Measurements from ENCODE around the gene WWTR1.

Gene WWTR1

DNA sequence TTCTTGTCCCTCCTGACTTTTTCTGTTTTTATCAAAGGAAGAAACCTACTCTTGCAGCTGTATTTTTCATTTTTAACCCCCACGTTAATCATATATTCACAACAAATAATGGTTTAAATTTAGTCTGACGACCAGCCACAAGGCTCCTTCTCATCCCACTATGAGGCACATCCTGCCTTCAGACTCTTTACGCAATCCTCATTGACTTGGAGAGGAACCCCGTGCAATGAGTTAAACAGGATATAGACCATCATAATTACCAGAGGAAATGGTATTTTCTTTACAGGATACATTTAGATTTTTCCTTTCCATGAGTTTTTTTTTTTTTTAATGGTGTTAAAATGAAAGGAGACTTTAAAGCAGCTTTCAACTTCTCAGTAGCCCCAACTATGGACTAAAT is 68.5 kb downstream of the WWTR1 start:
- peak; percentile 74 for DNase-seq

DNA sequence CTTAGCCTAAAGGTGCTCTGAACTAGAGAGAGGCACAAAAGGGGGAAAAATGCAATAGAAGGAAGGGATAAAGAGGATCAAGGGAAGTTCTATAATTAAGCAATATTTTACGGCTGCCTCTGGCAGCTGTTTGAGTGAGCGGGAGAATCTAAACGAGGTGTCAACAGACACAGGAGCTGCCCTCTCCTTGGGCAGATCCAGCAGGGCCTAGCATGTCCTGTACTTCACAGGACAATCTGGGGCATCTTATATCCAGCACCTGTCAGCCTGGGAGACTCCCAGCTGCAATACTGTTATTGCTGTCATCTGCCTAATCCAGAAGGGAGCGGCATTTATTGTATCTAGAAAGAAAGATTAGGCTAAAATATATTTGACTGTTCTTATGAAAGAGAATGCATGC is 68.9 kb downstream of the WWTR1 start:
- no peak for DNase-seq

DNA sequence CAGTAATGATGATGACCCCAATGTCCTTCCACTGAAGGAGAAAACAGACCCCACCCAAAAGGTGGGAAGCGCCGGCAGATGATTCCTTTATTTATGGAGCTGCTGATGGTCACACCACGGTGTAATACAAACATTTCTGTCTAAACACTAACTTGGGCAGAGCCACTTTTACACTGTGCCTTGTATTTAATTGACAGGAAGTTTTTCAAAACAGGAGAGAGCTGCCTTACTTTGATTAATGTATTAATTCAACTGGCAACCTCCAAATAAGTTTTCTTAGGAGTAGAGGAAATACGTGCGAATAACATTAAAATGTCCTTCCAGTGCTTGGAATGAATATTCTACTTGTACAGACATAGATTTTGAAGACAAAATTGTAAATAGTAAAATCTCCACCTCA is 70.4 kb downstream of the WWTR1 start:
- DNase-seq, result no peak

DNA sequence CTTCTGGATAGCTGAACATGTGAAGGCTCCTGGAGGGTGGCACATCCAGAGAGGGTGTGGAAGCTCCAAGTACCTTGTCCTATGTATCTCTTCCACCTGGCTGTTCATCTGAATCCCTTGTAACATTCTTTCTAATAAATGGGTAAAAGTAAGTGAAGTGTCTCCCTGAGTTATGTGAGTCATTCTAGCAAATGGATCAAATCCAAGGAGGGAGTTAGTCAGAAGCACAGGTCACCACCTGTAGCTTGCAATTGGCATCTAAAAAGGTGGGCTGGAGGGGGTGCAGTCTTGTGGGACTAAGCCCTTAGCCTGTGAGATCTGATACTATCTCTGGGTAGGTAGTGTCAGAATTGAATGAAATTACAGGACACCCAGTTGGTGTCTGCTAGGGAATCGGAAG is 71.0 kb downstream of the WWTR1 start:
- peak; percentile 45 for DNase-seq

DNA sequence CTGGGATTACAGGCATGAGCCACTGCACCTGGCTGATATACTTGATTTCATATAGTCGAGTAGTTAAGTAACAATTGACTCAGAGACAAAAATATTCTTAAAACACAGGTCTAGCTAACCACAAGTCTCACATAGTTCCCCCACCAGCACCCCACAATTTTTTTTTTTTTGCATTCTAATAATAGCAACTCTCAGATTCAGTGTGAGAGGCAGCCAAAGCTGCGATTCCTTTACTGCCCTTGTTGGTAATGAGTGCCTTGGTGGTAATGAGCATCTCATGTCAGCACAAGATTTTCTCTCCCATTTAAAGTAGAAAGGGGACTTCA is 72.5 kb downstream of the WWTR1 start:
- peak; percentile 56 for DNase-seq

DNA sequence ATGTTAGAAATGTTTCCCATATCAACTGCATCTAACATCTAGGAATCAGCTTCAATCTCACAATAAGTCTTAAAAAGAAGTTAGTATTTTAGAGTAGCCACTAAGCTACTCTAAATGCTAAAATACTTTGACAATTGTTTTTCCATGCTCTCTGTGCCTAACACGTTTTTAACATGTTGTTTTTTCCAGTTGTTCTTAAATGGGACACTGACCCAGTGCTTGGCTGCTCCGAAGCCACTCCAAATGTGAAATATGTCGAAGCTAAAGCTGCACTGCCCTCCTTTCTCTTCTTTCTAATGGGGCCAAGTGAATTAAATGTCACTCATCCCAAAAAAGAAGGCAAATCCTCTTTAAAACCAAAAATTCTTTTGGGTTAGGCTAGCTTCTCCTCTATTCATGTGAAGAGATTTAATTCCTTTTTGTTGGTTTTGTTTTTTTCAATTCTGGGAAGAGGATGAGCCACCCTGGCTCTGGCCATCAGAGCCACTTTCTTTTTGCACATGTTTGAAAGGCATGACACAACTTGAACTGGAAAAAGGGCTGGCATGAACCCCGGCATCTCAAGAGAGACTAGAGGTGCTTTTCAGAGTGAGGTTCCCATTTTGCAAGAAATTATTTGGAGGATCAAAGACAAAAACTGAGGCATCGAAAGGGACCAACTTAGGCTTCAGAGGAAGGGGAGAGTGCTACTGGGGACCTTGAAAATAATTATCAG is 73.7 kb downstream of the WWTR1 start:
- DNase-seq, result no peak

DNA sequence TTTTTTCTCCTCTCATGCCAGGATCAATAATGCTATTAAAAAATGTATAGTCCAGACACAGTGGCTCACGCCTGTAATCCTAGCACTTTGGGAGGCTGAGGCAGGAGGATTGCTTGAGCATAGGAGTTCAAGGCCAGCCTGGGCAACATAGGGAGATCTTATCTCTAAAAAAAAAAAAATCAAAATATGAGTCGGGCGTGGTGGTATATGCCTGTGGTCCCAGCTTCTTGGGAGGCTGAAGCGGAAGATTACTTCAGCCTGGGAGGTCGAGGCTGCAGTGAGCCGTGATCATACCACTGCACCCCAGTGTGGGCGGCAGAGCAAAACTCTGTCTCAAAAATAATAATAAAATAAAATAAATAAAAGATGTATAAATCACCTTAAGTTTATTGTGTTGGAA is 75.4 kb downstream of the WWTR1 start:
- DNase-seq, result no peak

DNA sequence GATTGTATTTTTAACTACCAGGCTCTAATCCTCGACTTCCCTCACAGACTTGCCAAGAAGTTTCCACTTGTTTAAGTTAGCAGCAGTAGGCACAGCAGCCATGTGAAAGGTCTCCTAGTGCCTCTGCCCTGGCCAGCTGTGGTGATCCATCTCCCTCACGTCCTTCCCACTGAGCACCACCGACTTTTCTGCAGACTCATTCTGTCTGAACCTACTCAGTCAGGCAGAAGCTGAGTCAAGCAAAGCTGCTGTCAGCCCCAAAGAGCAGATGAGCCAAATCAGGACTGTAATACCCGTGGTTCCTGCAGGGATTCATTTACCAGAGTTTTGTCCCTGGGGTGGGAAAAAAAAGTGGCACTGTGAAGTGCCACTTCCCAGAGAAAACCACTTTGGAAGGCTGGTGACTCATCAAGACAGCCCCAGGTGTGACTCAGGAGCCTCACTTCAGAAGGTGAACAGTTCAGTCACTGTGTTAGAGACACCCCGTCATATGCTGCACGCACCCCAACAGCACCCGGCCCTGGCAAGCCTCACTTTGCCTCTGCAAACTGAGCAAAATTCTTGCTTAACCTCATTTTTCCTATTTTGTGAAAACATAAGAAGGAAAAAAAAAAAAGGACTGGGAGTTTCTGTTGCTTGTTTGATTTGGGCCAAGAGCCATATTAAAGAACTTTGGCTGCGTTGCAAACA is 76.0 kb downstream of the WWTR1 start:
- peak; percentile 83 for DNase-seq

DNA sequence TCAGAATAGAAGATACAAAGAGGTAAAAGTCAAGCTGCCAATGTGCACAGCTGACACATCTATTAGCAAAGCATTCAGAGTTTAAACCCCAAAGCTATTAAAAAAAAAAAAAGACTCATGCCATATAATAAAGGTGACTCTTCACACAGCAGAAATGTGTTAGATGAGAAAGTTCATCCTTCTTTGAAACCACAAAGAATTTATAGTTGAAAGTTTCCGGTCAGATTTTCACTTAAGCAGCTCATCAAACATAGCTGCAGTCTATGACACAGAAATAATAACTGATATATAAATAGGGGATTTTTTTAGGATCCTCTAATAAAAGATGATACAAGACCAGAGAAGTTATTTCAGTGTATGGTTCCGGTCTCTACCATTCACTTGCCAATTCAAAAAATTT is 76.6 kb downstream of the WWTR1 start:
- DNase-seq, result peak; percentile 60

DNA sequence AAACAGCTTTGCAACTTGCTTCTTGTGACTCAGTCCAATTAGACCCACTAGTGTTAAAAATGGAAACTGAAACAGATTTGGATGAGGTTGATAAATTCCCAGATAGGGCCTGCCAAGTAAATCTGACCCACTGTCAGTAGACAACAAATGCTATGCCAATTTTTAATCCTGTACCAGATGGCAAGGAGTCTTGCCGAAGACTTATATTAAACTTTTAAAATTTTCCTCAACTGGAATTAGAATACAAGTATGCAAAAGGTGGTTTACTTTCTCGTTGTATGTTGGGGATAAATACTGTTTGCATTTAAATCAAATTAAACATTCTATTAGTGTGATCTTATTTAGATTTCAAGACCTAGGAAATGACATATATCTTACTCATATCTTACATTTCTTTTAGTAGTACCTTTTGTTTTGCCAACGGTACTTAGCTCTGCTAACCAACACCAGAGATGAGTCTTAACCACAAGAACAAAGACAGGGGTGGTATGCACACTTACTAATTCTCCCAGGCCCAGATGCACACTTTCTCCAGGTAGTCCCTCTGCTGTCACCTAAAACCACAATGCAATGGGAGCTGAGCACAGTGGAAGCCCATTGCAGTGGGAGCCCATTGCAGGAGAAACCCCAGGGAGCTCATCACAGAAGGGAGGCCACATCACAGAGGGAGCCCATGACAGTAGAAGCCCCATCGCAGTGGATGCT is 77.8 kb downstream of the WWTR1 start:
- peak; percentile 57 for DNase-seq

DNA sequence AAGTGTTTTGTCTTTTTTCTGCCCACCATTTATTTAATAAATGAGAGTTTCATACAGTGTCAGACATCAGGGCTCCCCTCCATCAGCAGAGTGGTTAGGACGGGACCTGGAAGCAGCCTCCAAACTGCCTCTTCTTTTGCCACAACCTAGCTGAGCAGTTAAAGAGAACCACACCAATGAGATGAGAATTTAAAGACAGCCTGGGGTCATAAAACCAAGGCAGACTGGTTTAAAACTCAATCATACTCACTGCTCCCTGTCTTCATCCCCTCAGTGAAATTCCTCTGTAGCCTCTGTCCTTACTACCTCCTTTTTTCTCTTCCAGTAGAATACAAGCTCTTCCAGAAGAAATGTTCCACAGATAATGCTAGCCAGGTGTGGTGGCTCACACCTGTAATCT is 78.7 kb downstream of the WWTR1 start:
- DNase-seq, result no peak

DNA sequence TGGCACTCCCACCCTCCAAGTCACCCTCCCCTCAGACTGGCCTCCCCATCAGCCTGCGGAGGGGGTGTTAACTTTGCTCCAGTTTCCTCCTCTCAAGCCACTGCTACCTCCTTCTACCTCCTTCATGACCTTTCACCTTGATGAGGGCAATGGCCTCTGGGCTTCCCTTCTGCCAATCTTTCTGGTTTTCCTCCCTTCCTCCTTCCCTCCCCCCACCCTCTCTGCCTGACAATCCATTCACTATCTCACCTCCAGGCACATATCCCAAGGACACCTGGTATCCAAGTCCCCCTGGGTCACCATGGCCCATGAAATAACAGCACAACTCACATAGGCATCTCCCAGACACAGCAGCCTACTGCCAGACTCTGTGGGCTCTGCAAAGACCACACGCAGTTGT is 80.0 kb downstream of the WWTR1 start:
- DNase-seq, result no peak

DNA sequence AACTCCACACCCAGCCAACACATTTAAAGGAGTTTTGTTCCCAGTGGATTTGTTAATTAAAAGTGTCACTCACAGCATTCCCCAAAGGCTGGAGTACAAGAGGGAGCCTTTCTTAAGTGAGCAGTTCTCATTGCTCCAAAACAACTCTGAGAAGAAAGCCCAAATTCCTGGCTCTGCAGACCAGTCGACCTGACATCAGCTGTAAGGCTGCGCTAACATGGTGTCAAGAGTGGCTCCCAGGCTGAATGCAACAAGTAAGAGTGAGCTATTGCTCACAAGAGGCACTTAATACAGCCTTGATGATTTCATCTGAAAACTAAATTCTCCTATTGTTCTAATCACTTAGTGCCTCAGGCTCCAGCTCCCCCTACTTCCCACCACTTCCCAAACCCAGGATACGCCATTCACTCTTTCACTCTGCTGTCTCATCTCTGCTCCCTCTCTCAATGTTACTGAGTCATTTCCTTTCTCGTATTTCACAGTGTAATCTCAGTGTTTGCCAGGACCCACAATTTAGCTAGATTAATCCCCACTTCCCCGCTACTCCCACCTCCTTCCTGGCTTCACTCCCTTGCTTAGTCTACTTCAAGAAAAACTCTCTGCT is 81.8 kb downstream of the WWTR1 start:
- DNase-seq, result peak; percentile 98

DNA sequence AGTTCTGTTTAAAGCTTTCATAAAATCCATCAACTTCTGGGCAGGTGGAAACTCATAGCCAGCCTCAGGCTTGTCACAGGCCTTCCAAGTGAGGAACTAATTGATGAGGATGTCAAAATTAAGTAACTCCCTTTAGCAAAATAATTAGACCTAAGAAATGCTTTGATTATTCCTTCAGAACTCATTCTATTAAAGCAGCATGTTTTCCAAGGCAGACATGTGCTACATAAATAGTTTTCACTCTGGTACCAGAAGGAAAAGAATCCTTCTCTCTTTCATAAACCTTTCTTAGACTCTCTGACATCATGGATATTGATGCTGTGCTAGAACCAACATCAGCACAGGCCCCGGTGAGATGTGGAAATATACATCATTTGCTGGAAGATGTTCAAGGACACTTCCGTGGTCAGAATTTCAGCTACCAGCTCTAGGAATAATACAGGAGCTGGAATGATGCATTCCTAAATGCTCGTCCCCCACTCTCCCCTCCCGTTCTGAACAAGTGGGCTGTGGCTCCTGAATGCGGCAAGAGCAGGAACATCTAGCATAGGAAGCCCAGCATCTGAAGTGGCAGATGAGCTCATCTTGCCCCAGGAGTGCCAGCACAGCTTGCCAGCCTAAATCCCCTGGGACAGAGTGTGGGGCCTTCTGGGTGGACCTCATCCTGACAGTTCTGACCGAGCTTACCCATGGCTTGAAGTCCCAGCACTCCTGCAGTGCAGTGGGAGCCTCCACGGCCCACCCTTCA is 82.4 kb downstream of the WWTR1 start:
- DNase-seq, result peak; percentile 96

DNA sequence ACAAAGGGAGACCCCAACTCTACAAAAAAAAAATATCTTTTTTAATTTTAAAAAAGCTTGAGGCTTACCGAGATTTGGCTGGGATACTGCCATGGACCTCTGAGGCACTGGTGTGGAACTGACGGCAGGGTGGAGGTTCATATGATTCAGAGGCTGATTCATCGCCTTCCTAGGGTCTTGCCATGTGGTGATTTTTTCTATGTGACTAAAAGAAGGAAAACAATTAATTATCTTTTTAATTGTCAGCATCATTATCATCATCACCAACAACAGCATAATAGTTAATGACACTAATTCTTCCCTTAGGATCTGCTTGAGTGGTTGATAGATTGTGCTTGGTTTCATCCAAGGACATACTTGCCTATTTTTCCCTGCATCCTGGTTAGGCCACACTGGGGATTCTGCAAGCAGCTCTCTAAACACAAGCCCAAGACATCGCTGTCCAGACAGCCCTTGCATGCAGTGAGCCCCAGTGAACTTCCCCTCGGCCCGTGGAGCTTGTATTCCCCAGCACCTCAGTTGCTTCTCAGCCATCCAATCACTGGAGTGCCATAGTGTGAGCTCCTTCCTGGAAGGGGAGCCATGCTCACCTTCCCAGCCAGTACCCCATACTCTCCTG is 84.9 kb downstream of the WWTR1 start:
- peak; percentile 77 for DNase-seq

DNA sequence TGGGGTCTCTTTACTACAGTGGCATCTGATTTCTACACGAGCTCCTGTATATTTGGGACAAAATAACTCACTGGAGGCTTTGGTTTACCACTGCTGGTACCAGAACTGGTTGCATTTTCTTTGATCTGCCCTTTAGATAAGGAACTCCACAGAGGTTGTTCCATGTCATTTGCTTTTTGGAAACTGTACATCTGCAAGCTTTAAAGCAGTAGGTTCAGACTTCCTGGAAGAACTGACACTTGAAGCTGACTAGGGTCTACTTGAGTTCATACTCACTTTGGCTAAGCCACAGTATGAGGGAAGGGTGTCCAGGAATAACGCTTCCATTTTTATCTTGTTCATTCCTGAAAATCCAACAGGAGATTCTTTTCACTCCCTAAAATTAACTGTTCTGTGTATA is 86.4 kb downstream of the WWTR1 start:
- no peak for DNase-seq

DNA sequence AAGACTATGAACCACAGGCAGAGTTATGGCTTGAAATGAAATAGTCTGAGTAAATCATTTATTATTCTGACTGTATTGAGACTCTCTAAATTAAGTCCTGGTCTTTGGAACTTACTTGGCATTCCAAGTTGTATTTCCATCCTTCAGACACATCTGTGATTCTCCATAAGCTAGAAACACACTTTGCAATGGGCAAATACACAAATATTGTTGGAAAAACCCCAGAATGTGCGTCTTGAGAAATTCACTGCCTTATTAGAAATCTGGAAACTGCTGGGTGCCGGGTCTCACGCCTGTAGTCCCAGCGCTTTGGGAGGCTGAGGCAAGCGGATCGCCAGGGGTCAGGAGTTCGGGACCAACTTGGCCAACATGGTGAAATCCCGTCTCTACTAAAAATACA is 87.8 kb downstream of the WWTR1 start:
- DNase-seq, result no peak

DNA sequence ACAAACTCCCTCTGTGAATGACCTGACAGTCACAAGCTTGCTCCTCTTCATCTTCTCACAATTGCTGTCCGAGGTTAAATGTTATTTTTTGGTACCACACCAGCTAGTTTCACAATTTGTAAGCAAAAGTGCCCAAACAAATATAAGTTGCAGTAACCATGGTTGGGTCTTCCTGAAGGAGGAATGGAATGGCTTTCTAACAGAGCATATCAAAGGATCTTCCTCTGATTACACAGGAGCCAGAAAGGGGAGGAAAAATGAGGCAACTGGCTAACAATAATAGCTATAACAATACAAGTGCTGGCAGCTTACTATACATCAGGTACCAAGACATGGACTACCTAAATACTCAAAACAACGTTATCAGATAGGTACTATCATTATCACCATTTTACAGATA is 90.4 kb downstream of the WWTR1 start:
- no peak for DNase-seq

DNA sequence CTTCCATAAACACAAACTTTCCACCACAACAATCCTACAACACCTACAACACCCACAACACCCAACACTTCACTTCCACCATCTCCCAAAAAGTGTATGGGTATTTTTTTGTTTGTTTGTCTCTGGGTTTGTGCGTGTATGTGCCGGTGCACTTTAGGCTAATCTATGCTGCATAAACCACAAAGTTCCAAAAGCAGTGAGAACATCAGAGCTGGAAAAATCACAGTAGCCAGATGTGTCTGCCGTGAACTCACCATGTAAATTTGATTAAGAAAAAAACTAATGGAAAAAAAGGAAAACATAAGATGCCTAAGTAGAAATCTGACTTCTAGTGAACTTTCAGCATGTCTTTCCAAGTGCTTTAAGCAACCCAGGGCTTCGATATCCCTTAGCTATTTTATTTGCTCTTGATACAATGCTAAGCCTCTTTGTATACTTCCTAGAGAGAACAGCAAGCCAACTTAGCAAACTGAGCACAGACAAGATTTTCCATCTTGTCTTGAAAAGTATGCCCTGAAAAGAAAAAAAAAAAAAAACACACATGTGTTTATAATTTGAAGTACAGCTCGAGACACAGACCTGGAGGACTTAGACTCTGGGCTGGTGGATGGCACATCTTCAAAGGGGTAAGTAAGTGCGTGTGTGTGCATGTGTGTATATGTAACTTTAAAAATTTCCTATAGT is 91.4 kb downstream of the WWTR1 start:
- peak; percentile 56 for DNase-seq

DNA sequence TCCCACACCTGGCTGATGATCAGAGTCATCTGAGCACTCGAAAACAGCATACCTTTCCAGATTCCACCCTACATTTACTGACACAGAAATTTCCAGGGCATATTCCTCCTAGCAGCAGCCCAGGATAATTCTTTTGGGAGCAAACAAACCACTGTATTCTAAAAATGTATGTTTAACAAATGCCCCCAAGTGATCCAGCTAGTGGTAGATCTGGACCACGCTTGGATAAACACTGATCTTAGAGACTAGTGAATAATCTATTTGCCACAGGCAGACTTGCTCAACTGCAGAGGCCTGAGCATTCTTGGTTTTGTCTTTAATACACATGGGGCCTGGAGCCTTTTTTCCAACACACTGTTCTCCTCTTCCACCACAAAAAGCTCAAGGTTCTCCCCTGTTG is 93.7 kb downstream of the WWTR1 start:
- peak; percentile 54 for DNase-seq

DNA sequence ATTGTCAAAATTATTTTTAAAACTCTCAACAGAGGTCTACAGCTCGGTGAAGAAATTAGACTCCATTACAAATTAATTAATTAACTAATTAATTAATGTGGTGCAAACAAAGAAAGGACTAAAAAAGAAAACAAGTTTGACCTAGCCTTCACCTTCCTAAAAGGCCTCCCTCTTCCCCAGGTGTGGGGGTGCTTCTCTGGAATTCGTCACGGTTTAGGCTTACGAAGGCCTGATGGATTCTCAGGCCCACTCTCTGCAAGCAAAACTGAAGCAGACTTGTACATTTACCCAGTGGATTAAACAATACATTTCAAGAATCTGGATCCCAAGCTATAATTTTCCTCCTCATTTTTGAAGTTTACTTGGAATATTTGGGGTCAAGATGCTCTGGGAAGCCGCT is 94.7 kb downstream of the WWTR1 start:
- DNase-seq, result no peak

DNA sequence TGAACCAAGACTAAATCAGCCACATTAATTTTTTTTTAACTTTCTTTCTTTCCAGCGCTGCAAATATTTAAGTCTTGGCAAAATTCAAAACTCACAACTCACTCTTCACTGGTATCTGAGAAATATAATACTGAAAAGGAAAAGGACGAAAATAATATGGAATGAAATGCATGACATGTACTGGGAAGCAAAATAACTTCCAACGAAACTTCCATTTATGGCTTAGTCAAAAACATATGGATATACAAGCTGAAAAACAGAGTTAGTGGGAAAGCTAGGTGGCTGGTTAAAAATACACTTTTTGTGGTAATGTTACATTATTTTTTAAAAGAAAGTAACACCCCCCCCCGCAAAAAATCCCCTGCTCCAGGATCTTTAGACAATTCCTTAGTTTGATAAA is 97.2 kb downstream of the WWTR1 start:
- no peak for DNase-seq
